Putamen (tissue), 1 donor: ENCODE data around the gene LRRC4C.

Experiments used
- DNase-seq: peaks from one replicate; pipeline ENCODE4 v3.0.0-alpha.2; 2016; ENCODE audit warnings: low spot score

The LRRC4C gene

DNA sequence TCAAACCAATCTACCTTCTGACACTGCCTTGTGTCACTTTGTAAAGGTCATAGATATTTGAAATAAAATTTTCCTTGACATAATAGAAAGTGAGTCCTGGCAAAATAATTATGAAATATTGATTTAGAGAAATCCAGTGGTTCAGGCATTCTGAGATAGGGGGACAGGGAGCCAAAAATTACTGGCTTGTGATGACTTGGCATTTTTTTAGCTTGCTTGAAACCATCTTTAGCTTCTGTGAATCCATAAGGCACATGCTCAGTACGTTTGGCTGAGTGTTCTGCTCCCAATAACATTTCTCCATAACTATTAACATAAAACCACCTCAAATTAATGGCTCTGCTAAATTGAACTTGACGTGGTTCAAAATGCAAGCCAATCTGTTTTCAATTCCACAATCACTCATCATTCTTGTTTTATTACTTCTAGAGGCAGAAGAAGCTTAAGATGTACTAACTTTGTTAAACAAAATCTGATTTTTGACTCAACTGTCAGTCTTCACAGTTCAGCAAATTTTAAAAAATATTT lies 209.0 kb downstream of the LRRC4C start:
- DNase-seq: no peak

DNA sequence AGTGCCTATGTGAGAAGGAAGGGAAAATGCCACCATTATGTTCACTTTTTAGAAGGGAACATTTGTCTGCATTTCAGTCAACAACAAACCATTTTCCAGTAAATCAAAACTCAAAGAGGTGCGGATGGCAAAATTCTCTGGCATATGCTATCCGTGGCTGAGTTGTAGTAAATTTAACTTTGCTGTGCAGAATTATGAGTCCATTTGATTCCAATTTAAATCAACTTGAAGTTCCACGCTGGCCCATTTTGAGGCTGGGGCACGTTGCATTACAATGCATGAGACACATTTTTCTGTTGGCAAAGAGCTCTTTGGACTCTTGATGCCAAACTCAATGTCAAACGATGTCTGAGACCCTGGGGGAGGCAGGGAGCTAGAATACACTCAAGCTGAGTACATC lies 211.8 kb downstream of the LRRC4C start:
- DNase-seq: no peak

DNA sequence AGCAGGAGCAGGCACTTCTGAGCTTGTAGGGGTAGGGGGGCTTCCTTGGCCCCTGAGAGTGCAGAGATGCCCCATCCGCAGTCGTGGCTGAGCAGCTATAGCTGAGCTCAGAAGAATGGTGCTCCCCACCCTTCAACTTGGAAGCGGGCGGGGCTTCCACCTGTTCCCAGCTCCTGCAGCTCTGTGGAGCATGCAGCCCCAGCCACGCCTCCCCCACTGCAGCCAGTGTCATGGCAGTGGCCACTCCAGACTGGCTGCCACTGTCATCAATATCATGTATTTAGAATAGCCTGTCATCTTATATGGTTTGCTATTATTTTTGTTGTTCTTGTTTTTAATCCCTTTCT lies 213.1 kb downstream of the LRRC4C start:
- no peak for DNase-seq

DNA sequence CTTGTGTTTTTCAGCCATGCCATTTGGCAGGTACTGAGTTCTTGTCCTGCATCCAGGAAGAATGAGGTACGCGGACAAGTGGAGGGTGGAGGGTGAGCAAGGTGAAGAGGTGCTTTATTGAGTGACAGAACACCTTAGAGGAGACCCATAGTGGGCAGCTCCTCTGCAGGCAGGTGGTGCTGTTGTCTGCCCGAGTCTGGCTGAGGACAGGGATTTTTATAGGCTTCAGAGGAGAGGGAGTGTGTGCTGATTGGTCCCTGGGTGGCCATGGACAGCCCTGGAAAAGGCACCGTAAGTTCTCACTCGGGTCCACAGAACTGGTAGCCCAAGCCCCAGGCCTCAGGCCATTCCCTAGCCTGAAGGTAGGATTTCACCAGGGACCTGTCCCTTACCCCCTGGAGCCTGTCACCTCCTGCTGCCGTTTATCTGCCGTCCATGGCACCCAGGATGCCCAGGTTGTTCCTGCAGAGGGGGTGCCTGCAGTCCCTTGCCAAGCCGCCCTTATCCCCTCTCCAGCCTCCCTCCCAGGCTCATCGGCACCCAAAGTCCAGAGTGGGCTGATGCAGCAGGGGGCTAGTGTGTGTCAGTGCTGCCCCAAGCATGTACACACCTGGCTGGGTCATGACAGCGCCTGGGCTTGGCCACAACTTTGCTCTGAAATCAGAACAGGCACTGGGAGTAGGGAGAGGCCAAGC lies 213.6 kb downstream of the LRRC4C start:
- no peak for DNase-seq

DNA sequence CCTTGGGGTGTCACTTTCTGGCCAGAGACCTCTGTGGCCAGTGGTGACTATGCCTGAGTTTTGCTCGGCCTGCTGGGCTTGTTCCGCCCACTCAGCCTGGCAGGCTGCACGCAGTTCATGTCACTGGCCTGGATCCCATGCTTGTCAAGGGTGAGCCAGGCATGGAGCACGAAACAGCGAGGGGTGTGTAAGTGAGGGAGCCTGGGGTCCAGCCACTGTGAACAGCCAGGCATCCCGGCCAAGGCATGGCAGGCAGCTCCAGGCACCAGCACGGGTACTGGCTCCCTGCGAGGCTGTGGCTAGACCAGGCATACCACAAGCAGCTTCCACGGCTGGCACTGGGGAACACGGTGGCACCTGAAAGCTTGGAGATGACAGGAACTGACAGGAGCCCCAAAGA lies 214.3 kb downstream of the LRRC4C start:
- DNase-seq: no peak

DNA sequence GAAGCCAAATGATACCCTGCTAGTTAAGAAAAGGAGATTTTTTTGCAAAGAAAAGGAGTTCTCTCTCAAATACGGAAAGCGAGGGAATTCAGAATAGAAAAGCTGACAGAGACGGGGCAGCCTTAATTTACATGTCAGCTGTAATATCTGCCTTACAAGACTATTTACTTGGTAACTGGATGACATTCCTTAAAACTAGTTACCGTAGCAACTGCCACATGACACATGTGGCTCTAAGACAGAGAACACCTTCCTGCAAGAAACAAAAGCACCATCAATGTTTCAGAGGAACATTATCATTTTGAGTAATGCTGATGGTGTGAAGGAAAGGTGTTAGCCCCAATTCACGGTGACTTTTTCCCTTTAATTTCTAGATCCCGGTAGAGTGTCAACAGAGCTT lies 222.1 kb downstream of the LRRC4C start:
- DNase-seq: peak; percentile 18

DNA sequence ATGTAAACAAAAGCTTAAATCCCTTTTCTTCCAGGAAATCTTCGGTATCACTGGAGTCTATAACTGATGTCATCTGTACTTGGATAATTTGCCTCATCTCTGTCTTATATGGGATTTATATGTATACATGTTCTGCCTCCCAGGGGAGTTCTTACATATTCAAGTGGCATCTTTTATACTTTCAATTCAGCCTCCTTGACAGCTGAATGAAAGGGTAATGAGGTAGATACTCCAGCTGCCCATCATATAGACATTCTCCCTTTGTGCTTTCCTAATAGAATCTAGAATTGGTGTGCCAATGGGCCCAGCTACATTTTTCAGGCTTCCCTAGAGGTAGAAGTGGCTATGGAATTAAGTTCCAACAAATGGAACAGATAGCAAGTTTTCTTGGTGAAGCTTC lies 223.8 kb downstream of the LRRC4C start:
- DNase-seq: no peak

DNA sequence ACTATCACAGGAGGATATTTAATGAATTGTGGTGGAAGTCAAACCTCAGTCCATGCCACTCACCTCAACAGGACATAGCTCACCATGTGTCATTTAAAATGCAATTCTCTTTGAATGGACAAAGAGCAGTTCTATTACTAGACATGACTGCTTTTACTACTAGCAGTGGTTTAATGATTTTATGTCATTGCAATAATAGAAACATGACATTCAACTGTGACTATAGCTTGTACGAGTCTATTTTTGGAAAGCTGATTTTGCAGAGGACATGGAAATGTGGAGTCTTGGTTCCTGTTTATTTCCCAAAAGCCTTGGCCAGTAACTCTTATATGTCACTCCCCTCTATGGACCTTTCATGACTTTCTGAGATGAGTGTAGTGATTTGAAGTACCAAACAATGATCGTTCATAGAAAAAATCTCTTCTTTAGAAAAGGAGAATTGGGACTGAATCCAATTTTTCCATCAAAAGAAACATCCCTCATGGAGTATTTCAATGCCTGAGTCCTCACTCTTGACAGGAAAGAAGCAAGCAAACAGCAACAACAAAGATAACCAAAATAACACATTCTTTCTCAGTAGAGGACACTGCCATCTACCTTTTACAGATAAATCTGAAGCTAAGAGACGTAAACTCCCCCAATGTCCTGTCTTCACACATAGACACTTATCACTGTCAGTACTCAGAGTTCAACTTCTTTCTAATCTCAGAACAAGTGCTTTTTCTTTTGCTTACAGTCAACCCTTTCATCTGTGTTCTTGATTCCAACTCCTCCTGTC lies 233.4 kb downstream of the LRRC4C start:
- DNase-seq: no peak

DNA sequence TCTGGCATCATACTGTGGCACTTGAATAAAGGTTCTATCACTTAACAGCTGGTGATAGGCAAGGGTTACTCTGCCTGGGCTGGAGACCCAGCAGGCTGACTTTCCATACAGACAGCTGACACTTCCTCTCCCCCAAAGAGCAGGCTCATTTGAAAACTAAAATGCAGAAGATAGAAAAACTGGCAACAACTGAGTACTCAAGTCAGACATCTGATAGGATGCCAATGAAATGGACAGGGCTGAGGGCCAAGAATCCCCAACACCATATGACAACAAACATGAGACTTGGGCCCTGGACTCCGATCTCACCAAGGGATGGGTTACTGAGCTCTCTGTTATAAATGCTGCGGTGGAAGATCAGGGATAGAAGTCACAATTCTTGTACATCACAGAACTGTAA lies 237.2 kb downstream of the LRRC4C start:
- DNase-seq: peak; percentile 25

DNA sequence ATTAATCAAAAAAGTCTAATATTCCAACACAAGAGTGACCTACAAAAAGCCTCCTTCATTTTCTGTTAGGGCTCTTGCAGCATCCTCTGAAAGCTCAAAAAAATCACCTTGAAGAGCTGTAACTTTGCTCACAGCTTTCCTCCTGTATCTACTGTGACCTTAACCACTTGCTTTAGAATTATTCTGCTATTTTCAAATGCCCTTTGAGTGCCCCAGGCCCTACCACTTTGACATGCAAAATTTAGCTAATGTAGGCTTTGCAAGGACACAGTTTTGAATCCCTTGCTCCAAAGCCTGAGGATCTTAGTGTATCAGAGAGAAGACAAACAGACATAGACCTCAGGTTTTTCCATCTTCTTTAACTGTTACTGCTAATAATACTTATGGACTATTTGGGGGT lies 253.1 kb downstream of the LRRC4C start:
- no peak for DNase-seq

DNA sequence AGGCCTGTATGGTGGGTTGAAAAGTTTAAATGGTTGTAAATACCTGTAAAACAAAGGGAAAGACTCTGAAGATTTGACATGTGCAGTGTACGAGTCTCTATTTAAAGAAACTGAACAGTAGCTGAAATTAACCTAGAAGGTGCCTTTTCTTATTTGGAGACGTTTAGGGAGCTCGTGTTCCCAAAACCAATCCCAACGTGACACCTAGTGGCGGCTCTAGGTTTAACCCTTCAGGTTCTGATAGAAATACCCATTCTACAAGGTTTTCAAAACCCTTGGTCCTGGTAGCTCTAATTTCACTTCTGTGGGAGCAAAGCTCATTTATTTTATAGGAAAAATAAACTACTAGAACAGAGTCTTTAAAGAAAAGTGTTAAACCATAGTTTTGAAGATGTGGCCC lies 258.3 kb downstream of the LRRC4C start:
- DNase-seq: peak; percentile 58

DNA sequence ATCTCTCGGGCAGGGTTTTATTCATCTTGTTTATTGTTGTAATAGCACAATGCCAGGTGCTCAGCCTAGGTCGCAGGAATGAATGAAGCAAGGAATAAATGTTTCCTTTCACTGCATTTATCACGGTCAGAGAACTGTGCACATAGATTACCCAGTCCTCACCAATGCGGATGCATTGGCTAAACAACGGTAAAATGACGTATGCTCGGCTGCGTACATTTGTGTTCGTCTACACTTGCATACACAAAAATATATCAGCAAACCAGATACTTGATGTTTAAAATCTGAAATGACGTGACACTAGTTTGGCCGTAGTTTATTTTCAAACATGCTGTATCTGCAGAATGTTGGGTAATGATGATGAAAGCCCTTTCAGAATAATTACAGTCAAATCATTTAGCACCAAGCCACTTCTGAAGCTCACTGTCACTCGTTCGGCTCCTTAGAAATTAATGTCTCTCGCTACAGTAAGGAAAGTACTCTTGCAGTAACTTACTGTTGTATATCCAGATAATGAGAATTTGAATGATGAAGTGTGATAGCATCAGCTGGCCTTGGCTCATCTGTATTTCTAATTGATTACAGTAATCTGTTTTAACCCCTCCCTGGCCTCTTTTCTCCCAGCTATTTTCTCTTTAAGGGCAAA lies 268.9 kb downstream of the LRRC4C start:
- no peak for DNase-seq

DNA sequence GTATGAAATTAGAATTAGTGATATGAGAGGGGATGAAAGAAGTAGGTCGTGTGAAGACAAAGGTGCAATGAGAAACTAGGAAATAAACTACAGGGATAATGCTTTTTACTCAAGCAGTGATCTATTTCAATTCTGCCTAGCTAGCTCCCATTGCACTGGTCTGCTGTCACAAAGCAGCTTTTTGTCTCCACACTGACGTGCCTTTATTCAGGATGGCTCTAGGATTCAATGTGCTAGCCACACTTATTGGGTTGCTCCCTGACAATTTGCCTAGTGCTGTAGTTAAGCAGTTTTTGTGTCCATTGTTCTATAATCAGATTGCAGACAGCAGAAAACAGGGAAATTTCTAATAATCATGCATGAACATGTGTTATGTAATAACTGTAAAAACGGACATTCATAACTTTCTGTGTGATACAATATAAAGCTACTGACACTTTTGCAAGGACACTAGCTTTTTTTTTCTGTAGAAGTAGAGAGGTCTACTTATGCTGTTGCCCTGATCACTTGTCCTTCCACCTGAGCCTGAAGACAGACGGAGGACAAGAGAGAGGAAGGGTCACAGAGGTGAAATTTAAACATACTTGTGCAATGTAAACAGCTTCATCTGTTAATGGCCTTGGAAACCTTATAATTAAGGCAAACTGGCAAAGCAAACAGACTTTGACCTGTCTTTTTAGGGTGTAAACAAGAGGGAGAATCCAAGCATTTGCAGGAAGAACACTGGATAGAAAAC lies 269.6 kb downstream of the LRRC4C start:
- DNase-seq: no peak

DNA sequence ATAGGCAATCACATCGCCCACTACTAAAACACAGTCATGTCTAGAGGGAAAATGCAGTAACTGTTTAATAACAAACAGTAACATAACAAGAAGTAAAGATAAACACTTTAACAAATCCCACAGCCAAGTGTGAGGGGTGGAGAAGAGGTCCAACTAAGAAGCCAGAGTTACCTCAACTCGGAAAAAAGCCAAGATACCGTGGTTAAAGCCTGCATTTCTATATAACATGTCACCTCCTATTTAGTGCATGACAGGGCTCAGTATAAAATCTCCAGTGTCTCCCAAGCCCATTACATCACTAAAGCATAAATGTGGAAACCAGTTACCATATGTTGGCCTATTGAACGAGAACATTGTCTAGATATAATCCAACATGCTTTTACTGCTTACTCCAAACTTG lies 281.7 kb downstream of the LRRC4C start:
- no peak for DNase-seq

DNA sequence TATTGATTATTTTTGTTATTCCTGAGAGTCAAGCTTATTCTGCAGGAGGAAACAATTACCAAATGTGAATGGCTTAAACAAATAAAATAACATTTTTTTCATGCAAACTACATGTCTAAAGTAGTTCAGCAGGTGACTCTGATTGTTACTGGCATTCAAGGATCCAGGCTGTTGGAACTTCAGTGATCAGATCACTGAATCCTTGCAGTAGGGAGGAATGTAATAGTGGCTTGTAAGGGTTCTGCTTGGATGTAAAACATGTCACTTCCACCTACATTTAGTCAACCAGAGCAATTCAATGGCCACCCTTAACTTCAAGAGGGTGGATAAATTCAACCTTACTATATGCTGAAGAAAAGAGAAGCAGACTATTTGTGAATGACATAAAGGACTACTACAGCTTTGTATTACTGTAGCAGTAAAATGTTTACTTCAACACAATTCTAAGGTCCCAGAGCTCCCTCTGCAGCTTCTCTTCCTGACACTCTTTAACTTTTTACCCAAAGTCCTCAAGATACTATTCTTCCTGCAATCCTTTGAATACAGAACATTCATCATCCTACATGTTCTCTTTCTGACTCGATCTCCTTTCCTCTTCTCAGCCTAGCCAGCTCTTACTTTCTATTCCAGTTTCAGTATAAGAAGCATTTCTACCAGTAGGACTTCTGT lies 284.0 kb downstream of the LRRC4C start:
- no peak for DNase-seq

DNA sequence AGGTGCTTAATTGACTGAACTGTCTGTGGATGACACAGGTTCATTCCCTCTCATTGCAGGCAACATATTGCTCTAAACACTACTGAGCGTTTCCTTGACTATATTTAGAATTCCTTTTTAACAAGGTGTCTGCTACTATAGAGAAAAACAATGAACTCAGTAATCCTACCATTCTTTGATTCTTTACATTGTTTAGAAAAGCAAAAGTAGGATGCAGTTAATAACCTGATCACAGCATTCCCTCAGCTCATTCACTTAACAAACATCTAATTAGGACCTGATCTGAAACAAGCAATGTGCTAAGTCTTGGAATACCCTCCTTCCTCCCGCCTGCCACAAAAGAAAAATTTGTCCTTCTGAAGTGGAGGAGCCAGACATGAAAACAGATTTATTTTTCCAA lies 313.1 kb downstream of the LRRC4C start:
- DNase-seq: no peak

DNA sequence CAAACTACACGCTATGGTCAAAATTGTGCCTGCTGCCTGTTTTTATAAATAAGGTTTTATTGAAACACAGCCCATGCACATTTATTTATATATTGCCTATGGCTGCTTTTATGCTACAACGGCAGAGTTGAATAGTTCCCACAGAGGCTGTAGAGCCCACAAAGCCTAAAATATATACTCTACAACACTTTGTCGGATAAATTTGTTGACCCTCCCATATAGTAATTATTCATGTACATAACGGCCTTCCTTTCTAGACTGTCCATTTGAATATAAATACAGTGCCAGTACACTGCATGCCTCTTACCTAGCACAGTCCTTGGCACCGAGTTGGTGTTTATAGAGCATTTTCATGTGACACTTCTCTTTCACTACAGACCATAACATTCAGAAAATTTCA lies 314.0 kb downstream of the LRRC4C start:
- no peak for DNase-seq

DNA sequence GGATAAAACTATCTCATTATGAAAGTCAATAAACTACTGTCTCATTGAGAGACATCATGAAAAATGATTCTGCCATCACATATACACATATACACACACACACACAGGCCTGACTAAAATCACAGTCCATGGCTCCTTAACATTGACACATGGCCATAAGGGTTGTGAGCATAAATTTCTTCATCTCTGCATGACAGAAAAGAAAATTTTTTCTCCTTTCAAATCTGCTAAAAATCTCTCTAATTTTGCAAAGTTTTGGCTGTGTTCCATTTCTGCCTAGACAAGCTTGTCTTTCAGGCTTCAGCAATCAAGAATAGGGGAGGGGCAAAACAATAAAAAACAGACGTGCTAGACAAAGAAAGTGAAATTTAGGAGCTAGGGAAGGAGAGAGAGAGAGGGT lies 324.5 kb downstream of the LRRC4C start:
- no peak for DNase-seq

DNA sequence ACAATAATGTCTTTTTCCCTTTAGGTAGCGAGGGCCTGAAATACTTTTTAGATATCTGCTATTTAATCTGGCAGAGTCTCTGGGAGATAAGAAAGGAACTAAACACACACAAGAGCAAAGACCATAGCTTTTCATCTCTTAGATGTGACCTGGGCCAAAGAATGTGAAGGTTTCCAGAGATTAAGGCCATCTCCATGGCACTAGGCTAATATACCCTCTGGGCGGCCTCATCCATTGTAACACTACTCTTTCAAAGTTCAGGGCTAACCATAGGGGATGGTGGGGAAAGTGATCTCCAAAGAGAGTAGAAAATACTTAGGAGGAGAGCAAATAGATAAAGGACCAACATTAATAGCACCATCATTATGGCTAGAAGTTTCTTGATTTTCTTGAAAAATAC lies 326.4 kb downstream of the LRRC4C start:
- no peak for DNase-seq

DNA sequence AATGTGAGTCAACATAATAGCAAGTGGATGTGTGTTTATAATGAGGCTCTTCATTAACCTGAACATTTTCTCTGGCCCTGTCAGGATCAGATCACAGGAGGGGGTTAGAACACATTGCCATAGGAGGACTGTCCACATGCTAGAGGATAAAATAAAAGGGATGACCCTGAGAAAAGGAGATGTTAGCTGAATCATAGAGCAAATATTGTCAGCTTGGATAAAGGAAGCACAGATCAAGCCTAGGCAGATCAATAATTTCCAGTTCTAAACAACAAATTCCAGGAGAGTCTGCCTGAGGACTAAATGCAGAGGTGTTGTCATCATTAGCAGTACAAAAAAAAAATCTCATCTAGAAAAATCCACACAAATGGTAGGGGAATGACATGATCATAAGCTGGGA lies 337.9 kb downstream of the LRRC4C start:
- DNase-seq: no peak

DNA sequence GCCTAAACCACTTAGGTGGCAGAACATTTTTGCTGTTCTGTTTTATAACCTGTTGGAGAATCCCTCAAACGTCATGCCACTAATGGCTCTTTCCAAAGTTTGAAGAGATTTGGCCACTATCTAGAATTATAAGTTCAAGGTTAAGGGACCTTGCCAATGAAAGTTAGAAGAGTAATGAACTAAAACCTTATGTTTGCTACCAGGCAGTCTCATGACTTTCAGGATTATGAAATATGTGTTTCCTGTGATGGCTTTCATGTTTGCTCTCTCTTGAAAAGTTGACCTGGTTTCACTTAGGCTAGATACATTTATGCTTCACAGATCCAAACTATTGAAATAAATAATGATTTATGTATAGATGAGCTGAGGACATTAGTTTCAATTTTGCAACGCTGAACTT lies 340.0 kb downstream of the LRRC4C start:
- no peak for DNase-seq

DNA sequence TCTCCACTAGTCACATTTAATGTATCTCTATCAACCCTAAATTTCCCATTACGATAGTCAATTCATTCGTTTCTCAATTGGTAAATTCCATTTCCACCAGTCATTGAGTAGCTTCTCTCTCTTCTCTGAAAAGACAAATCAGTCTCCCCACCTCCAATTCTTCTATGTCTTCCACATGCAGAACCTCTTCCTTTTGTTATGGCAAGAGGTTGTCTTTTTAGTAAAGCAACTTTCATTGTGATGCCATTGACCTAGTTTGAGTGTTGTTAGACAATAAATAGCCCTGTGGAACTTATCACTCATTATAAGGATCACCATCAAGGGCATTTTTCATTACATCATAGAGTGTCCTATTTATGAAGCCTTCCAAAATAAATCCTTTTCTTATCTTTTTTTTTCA lies 340.9 kb downstream of the LRRC4C start:
- DNase-seq: no peak
